Airway epithelial cell (primary cell): ENCODE results near the gene SLC29A2. TPM values are rescaled to one million over a fixed set of nuclear protein-coding genes. Genes with fewer than 3 reads are reported as not detected.

Source experiments
- total RNA-seq: library from RNA; depleted of rRNA; stranded (reverse); fragments of >200 nt; gene quantifications from 2 replicates; pipeline ENCODE4 v1.2.3, GENCODE V29; 2015

The SLC29A2 gene, protein sequence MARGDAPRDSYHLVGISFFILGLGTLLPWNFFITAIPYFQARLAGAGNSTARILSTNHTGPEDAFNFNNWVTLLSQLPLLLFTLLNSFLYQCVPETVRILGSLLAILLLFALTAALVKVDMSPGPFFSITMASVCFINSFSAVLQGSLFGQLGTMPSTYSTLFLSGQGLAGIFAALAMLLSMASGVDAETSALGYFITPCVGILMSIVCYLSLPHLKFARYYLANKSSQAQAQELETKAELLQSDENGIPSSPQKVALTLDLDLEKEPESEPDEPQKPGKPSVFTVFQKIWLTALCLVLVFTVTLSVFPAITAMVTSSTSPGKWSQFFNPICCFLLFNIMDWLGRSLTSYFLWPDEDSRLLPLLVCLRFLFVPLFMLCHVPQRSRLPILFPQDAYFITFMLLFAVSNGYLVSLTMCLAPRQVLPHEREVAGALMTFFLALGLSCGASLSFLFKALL
- 5.9 and 8.7 TPM in 2 replicates for total RNA-seq

DNA sequence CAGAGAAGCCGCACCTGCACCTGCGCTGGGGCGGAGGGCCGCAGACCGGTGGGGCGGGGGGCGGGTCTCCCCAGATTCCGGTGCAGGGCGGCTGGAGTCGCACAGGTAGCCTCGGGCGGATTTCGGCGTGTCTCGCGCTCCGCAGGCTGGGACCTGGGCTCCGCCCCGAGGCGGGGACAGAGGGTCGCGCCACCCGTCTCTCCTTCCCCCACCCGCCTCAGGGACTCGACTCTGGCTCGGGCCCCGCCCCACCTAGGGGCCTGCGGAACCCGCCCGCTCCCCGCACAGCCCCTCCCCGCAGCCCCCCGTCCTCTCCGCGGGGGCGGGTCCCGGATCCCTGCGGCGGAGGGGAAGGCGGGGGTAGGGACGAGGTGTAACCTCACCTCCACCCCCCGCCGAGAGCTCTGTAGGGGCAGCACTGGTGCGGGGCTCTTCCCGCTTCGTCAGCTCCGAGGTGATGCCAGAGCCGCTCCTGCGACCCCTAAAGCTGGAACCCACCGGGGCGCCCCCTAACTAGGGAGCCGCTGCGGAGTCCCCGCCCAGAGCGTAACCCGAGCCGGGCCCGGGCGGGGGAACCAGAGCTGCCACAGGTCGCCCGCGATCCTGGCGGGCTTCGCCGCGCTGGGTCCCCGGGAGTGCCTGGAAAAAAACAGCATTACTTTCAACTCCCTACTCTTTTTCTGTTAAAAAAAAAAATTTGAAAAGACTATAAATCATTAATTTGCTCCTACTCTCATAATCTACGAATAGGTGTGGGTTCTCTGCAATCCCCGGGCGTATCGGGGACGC is at the start of gene SLC29A2:
TSS of gene SLC29A2 (minus strand) at position 134 of the 789 bp plus-strand sequence. CDS start 169 bp downstream, outside the sequence.

DNA sequence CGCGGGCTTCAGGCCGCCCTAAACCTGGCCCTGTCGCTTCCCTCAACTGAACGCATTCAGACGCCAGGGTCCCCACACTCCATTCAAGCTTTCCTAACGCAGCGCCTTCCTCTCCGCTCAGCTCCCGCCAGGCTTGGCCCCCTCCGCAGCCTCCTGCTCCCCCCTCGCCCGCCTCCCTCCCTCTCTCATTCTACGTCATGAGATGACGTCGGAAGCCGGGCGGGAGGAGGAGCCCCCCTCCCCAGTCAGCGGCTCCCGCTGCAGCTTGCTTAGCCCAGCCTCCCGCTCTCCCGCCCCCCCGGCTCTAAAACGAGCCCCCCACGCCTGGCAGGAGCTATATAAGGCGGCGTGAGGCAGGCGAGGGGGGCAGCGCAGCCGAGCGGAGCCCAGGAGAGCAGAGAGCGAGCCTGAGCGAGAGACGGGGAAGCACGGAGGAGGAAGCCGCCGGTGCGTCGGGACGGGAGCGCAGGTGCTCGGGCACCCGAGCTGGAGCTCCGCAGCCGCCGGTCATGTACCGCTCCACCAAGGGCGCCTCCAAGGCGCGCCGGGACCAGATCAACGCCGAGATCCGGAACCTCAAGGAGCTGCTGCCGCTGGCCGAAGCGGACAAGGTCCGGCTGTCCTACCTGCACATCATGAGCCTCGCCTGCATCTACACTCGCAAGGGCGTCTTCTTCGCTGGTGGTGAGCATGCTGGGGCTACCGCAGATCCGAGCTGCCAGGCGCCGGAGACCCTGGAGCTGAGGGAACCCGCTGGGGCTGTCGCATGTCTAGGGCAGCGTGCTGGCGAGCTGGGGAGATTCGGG is 49.3 kb upstream of the SLC29A2 start, which contains the start of gene NPAS4:
TSS of gene NPAS4 (plus strand) at position 365 of the 806 bp plus-strand sequence. CDS start at position 510, 145 bp downstream.

GRCh38 chr11:66347425-66348276 is 23.9 kb downstream of the SLC29A2 start, which contains the start of gene B4GAT1:
B4GAT1 (minus strand) TSS chr11:66347629; CDS start chr11:66347545, 84 bp downstream.

GRCh38 chr11:66344550-66345315 is 26.8 kb downstream of the SLC29A2 start, which contains the start of gene BRMS1:
BRMS1 (minus strand) TSS chr11:66345104; CDS start chr11:66342234, 2,870 bp downstream.

DNA sequence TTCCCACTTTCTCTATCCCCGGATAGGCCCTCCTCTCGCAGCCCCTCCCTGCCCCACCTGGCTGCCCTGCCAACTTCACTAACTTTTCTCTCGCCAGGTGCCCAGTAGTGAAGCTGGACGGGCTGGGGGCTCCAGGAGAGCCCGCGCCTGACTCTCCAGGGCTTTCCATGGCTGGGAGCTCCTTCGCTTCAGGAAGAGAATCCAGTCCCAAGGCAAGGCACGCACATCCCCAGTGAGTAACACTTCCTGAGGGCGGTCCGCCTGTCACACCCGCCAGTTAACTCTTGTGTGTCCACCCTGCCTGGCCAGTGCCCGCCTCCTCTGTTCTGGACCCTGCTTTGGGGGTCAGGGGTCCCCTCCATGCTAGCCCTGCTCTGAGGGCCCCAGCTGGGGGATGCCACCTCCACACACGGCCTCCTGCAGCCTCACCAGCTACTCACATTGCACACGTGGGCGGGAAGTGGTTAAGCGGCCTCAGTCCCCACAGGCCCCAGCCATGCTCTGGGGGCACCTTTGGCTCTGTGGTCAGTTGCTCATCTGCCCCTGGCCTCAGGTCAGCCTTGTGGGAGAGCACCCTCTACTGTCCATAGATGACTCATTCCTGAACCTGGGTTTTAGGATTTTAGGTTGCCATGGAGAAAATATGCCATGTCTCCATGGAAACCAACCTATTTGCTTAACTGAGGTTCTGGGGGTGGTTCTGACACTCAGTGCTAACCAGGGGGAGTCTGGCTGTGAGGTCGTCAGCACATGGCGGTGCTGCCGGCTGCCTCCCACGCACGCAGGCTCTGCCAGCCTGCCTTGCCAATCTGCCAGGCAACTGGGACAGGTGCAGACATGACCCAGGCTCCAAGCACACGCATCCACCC is 35.1 kb downstream of the SLC29A2 start, which contains the start of gene RIN1:
TSS of gene RIN1 (minus strand) at position 201 of the 869 bp plus-strand sequence. CDS start at position 169, 32 bp downstream.

GRCh38 chr11:66316849-66317251 is 54.7 kb downstream of the SLC29A2 start, which contains the start of gene CD248:
CD248 (minus strand) TSS chr11:66317044; CDS start chr11:66317027, 17 bp downstream.

Other genes with a start within 250 kb of the SLC29A2 start
- 21.7 and 30.5 TPM in 2 replicates for gene KLC2, start 114.1 kb downstream of the SLC29A2 start, total RNA-seq
- 167 and 188 TPM in 2 replicates for gene RAB1B, start 103.1 kb downstream of the SLC29A2 start, total RNA-seq
- gene CNIH2, start 93.6 kb downstream of the SLC29A2 start, total RNA-seq, result not detected in 2 replicates
- gene YIF1A, start 82.6 kb downstream of the SLC29A2 start, total RNA-seq, result 132 and 140 TPM in 2 replicates
- gene TMEM151A, start 79.9 kb downstream of the SLC29A2 start, total RNA-seq, result 0.14 TPM in 1 of 2 replicates, not detected in the other
- gene CD248, start 54.7 kb downstream of the SLC29A2 start, total RNA-seq, result 1.6 and 2.0 TPM in 2 replicates
- gene RIN1, start 35.3 kb downstream of the SLC29A2 start, total RNA-seq, result 58.2 and 67.9 TPM in 2 replicates
- gene BRMS1, start 26.7 kb downstream of the SLC29A2 start, total RNA-seq, result 75.5 and 85.1 TPM in 2 replicates
- gene B4GAT1, start 24.1 kb downstream of the SLC29A2 start, total RNA-seq, result 31.2 and 33.5 TPM in 2 replicates
- gene NPAS4, start 49.3 kb upstream of the SLC29A2 start, total RNA-seq, result not detected in 2 replicates
- 64.4 and 64.7 TPM in 2 replicates for gene MRPL11, start 67.1 kb upstream of the SLC29A2 start, total RNA-seq
- gene PELI3, start 95.1 kb upstream of the SLC29A2 start, total RNA-seq, result 8.1 and 8.3 TPM in 2 replicates
- 81.5 and 97.4 TPM in 2 replicates for gene DPP3, start 108.7 kb upstream of the SLC29A2 start, total RNA-seq
- gene BBS1, start 138.9 kb upstream of the SLC29A2 start, total RNA-seq, result 20.9 and 23.9 TPM in 2 replicates
- 23.7 and 24.4 TPM in 2 replicates for gene ZDHHC24, start 174.3 kb upstream of the SLC29A2 start, total RNA-seq
- gene ACTN3, start 175.1 kb upstream of the SLC29A2 start, total RNA-seq, result 0.14 TPM in 1 of 2 replicates, not detected in the other
- gene CTSF, start 196.8 kb upstream of the SLC29A2 start, total RNA-seq, result 3.2 and 4.6 TPM in 2 replicates
- 0.14 and 0.23 TPM in 2 replicates for gene CCDC87, start 221.3 kb upstream of the SLC29A2 start, total RNA-seq
- 14.5 and 22.4 TPM in 2 replicates for gene CCS, start 221.4 kb upstream of the SLC29A2 start, total RNA-seq
- gene RBM14, start 244.9 kb upstream of the SLC29A2 start, total RNA-seq, result 33.9 and 46.5 TPM in 2 replicates